Lower lobe of right lung (tissue), 2 donors: ENCODE measurements around the gene NOS1AP. TPM values are rescaled to one million over a fixed set of nuclear protein-coding genes. Genes with fewer than 3 reads are reported as not detected.

ENCODE experiments used
- ATAC-seq, 2 donors: fragments of 200-7000 bp; cut with Tn5 transposase; one replicate each; pipeline ENCODE4 v1.9.1; 2020 to 2022; ENCODE audit warnings: mild to moderate bottlenecking in 2 of 2, moderate library complexity in 2 of 2
- DNase-seq: peaks from one replicate; pipeline ENCODE4 v3.0.0-alpha.2; 2020
- H3K27ac ChIP-seq: fragments of 200-600 bp; one replicate; pipeline ENCODE4 v1.8.0; 2022
- H3K27me3 ChIP-seq: fragments of 200-600 bp; one replicate; pipeline ENCODE4 v1.8.0; 2022; ENCODE audit warnings: low read depth
- H3K36me3 ChIP-seq: fragments of 200-600 bp; one replicate; pipeline ENCODE4 v1.8.0; 2022; ENCODE audit warnings: mild to moderate bottlenecking
- H3K4me1 ChIP-seq: fragments of 200-600 bp; one replicate; pipeline ENCODE4 v1.8.0; 2022
- H3K4me3 ChIP-seq: fragments of 200-600 bp; one replicate; pipeline ENCODE4 v1.8.0; 2022; ENCODE audit warnings: mild to moderate bottlenecking
- H3K9me3 ChIP-seq: fragments of 200-600 bp; one replicate; pipeline ENCODE4 v1.8.0; 2022
- CTCF ChIP-seq: fragments of 200-600 bp; IDR thresholded peaks from one replicate; pipeline ENCODE4 v1.8.0; 2022; ENCODE audit warnings: antibody characterized with exemption, mild to moderate bottlenecking
- intact Hi-C: fragments of 100-400 bp; cut with DNase I; formaldehyde crosslinking; loops from one replicate; pipeline ENCODE4 v1.11.0; 2022
- total RNA-seq: library from RNA; stranded (reverse); fragmentation: NEBNext Ultra II Directional; extraction: Animal tissue kit (Norgen Biotek cat#: 25700); gene quantifications from one replicate; pipeline ENCODE4 v1.2.1, GENCODE V29; 2021
- donor health status: DM: no; HTN: yes; CAD: no; lungs with severe emphysema.

The NOS1AP gene
- total RNA-seq, 1 donor from 2014 or later: 3.6 TPM

DNA sequence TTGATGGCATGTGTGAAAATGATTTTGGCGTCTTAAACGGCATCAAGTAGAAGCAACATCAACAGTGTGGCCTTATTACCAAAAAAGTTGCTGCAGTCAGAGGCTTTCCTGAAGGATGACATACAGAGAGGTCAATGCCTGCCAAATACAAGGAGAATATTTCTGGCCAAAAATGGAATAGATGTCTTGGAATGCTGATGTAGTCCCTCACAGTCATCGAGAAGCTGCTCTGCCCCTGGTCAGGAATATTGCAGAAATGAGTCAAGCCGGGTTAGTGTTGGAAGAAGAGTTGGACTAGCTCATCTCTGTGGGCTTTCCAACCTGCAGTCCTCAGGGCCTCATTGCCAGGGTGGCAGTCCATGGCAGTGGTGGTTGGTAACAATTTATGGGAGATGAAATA lies 42.1 kb downstream of the NOS1AP start:
- Histone ChIP-seq H3K9me3 (no peaks in the 10 kb centered on the region), H3K36me3 (no peaks in the 10 kb centered on the region), H3K4me1 (no peaks in the 10 kb centered on the region), H3K4me3 (no peak overlapping the region), H3K27me3 (no peaks in the 10 kb centered on the region), H3K27ac (no peak overlapping the region)
- ATAC-seq (no peak), DNase-seq (no peak)
- no peak for TF ChIP-seq CTCF
- intact Hi-C loops: no loop called here

GRCh38 chr1:162113419-162113818 lies 43.9 kb downstream of the NOS1AP start:
- DNase-seq (no peak), ATAC-seq (no peak)
- Histone ChIP-seq H3K36me3 (no peaks in the 10 kb centered on the region), H3K4me3 (no peak overlapping the region), H3K27me3 (no peaks in the 10 kb centered on the region), H3K27ac (no peak overlapping the region), H3K4me1 (no peaks in the 10 kb centered on the region), H3K9me3 (no peaks in the 10 kb centered on the region)
- TF ChIP-seq CTCF: no peak
- intact Hi-C loops: no loop called here

DNA sequence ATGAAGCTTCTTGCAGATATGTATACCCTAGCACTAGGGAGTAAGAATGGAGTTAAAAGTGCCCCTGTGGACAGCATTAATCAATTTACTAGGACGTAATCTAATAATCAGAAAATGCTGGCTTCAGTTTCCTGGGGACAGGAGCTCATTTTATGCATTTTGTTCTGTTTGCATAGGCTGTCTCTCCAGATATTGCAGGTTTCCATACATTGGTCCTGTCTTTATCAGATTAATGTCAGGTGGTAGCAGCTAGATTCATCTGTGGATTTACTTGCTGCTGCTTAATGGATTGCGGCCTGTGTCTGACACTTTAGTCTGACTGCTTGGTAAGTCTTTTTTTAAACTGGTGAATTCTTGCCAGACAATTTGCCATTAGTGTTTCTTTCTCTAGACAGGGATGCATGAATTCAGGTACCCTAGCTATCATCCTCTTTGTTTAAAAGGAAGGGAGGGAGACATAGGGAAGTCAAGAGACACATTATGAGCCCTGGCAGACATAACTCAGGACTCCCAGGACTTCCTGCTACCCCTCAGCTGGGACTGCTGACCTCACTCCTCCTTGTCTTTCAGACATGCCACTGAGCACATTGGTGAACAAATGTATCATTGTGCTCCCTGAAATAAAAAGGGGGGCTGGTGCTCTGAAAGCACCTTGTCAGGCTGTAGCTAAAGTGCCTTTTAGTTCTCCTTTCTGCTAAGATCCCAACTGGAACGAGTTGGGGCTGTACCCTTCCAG lies 47.7 kb downstream of the NOS1AP start:
- Histone ChIP-seq H3K27me3 (no peaks in the 10 kb centered on the region), H3K9me3 (no peaks in the 10 kb centered on the region), H3K4me1 (no peaks in the 10 kb centered on the region), H3K27ac (no peak overlapping the region), H3K4me3 (no peak overlapping the region), H3K36me3 (no peaks in the 10 kb centered on the region)
- intact Hi-C loops: no loop called here
- DNase-seq (no peak), ATAC-seq (no peak)
- TF ChIP-seq CTCF: no peak

DNA sequence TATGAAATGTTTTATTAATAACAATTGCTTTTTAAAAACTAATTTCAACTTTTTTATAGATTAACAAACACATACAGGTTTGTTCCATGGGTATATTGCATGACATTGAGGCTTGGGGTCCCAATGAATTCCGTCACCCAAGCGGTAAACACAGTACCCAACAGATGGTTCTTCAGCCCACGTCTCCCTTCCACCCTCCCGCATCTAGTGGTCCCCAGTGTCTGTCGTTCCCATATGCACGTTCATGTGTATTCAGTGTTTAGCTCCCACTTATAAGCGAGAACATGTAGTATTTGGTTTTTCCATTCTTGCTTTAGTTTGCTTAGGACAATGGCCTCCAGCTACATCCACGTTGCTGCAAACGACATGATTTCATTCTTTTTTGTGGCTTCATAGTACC lies 48.6 kb downstream of the NOS1AP start:
- DNase-seq (no peak), ATAC-seq (no peak)
- Histone ChIP-seq H3K27me3 (no peaks in the 10 kb centered on the region), H3K4me1 (no peaks in the 10 kb centered on the region), H3K27ac (no peak overlapping the region), H3K4me3 (no peak overlapping the region), H3K9me3 (no peaks in the 10 kb centered on the region), H3K36me3 (no peaks in the 10 kb centered on the region)
- TF ChIP-seq CTCF: no peak
- intact Hi-C loops: no loop called here

DNA sequence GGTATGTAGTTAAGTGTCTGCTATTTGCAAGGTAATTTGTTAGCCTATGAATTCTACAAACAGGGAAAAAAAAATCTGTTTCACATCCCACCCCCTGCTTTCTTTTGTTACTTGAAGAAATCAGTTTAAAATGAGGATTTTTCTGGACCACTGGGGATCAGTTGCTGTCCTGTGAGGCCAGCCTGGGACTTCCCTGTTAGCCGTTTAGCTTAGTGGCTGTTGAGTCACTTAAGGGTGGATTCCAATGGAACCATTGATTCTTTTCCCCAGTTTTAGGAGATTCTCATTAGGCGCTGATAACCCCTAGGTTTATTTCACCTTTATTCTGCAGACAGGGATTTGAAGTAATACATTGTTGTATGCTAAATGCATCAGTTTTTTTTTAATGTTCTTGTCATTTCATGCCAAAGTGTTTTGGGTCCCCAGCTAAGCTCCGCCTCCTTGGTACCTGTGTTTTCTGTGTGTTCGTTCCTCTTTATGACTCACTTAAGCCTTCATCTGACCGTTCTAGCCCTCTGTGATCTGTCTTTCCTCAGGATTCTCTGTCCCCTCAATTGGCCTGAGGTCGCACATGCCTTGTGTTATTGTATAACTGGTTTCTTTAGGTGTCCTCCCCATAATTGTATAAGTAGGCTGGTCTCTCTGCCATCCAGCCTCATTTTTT lies 59.3 kb downstream of the NOS1AP start:
- H3K27ac ChIP-seq: no peak overlapping the region
- no peaks in the 10 kb centered on the region for H3K36me3 ChIP-seq
- DNase-seq: no peak
- no peak overlapping the region for H3K4me3 ChIP-seq
- TF ChIP-seq CTCF: no peak
- intact Hi-C loops: no loop called here
- no peaks in the 10 kb centered on the region for H3K27me3 ChIP-seq
- no peaks in the 10 kb centered on the region for H3K4me1 ChIP-seq
- peaks cover 5% of the 10 kb centered on the region for H3K9me3 ChIP-seq
- ATAC-seq: no peak
